HepG2 (cell line): ENCODE measurements around the gene ANTXR1.

ENCODE experiments used
- KAT7 ChIP-seq: IDR thresholded peaks from 2 replicates; pipeline ENCODE4 v1.6.1; 2018; ENCODE audit warnings: borderline replicate concordance, missing compliant biosample characterization
- MTA3 ChIP-seq: sonication (generic); formaldehyde crosslinking; IDR thresholded peaks from 2 replicates; pipeline ENCODE4 v1.4.0; 2020; ENCODE audit warnings: missing genetic modification reagents
- MYC ChIP-seq: sonication (generic); formaldehyde crosslinking; IDR thresholded peaks from 2 replicates; pipeline ENCODE4 v1.9.0; 2021; ENCODE audit warnings: missing genetic modification reagents, borderline replicate concordance
- NCOA2 ChIP-seq: sonication (generic); formaldehyde crosslinking; IDR thresholded peaks from 2 replicates; pipeline ENCODE4 v1.8.0; 2022; ENCODE audit warnings: inconsistent platforms
- RAD21 ChIP-seq: fragments of 450-650 bp; formaldehyde crosslinking; IDR thresholded peaks from 2 replicates; pipeline ENCODE4 v1.5.0; 2020; ENCODE audit warnings: mild to moderate bottlenecking
- ZC3H13 ChIP-seq: sonication (generic); formaldehyde crosslinking; IDR thresholded peaks from 2 replicates; pipeline ENCODE4 v1.8.1; 2023; ENCODE audit warnings: mild to moderate bottlenecking, missing genetic modification reagents, moderate library complexity
- ZNF3 ChIP-seq: IDR thresholded peaks from 2 replicates; pipeline ENCODE4 v1.7.0; 2017; ENCODE audit warnings: inconsistent platforms
- TF ChIP-seq, protein P1 (sequence below): sonication (generic); formaldehyde crosslinking; IDR thresholded peaks from 2 replicates; pipeline ENCODE4 v1.5.0; 2020; ENCODE audit warnings: mild to moderate bottlenecking, missing genetic modification reagents, moderate library complexity
- TF ChIP-seq, protein P2 (sequence below): sonication (generic); formaldehyde crosslinking; IDR thresholded peaks from 2 replicates; pipeline ENCODE4 v1.4.0; 2020; ENCODE audit warnings: missing genetic modification reagents

DNA sequence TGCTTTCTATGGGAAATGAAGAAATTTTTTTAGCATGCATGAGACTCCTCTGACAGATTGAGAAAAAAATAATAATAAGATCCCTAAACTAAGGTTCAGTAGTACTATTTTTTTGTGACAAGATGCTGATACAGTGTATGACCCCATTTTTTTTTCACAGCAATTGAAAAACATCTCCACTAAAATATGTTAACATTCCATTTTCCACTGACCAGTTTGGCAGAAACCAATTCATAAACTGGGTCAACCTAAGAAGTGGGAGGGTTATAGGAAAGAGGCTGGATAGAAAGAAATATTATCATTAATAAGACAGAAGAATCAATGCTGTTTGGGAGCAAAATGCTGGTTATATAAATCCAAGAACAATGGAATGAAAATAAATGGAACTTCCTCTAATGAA lies 182.7 kb downstream of the ANTXR1 start:
- no peak for TF ChIP-seq NCOA2 (CRISPR knock-in tag)
- TF ChIP-seq MTA3 (CRISPR knock-in tag): no peak
- TF ChIP-seq RAD21 (CRISPR knock-in tag): no peak
- TF ChIP-seq, protein P1, sequence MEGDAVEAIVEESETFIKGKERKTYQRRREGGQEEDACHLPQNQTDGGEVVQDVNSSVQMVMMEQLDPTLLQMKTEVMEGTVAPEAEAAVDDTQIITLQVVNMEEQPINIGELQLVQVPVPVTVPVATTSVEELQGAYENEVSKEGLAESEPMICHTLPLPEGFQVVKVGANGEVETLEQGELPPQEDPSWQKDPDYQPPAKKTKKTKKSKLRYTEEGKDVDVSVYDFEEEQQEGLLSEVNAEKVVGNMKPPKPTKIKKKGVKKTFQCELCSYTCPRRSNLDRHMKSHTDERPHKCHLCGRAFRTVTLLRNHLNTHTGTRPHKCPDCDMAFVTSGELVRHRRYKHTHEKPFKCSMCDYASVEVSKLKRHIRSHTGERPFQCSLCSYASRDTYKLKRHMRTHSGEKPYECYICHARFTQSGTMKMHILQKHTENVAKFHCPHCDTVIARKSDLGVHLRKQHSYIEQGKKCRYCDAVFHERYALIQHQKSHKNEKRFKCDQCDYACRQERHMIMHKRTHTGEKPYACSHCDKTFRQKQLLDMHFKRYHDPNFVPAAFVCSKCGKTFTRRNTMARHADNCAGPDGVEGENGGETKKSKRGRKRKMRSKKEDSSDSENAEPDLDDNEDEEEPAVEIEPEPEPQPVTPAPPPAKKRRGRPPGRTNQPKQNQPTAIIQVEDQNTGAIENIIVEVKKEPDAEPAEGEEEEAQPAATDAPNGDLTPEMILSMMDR (CRISPR knock-in tag): no peak
- TF ChIP-seq ZC3H13: no peak
- no peak for TF ChIP-seq KAT7 (CRISPR knock-in tag)
- TF ChIP-seq ZNF3 (CRISPR knock-in tag): no peak
- TF ChIP-seq, protein P2, sequence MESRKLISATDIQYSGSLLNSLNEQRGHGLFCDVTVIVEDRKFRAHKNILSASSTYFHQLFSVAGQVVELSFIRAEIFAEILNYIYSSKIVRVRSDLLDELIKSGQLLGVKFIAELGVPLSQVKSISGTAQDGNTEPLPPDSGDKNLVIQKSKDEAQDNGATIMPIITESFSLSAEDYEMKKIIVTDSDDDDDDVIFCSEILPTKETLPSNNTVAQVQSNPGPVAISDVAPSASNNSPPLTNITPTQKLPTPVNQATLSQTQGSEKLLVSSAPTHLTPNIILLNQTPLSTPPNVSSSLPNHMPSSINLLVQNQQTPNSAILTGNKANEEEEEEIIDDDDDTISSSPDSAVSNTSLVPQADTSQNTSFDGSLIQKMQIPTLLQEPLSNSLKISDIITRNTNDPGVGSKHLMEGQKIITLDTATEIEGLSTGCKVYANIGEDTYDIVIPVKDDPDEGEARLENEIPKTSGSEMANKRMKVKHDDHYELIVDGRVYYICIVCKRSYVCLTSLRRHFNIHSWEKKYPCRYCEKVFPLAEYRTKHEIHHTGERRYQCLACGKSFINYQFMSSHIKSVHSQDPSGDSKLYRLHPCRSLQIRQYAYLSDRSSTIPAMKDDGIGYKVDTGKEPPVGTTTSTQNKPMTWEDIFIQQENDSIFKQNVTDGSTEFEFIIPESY (CRISPR knock-in tag): no peak
- TF ChIP-seq MYC: no peak
